Esophagus squamous epithelium (tissue), 5 donors: ENCODE measurements around the gene SAG. TPM values are rescaled to one million over a fixed set of nuclear protein-coding genes. Genes with fewer than 3 reads are reported as not detected.

Source experiments
- DNase-seq: peaks from one replicate; lab custom pipeline; 2025; lab: John Stamatoyannopoulos, UW
- H3K27ac ChIP-seq, 4 donors: fragments of 200-600 bp; sonication (generic); one replicate each; pipeline ENCODE4 v1.5.1; 2016 to 2019; ENCODE audit warnings: mild to moderate bottlenecking in 1 of 4
- H3K27me3 ChIP-seq, 4 donors: fragments of 200-600 bp; sonication (generic); 1 replicate in 3 of 4; 2 replicates in 1 of 4; pipeline versions ENCODE4 v1.5.1 to v1.6.0; 2017 to 2021; ENCODE audit warnings: antibody characterized with exemption in 1 of 4
- H3K36me3 ChIP-seq, 3 donors: fragments of 200-600 bp; sonication (generic); one replicate each; pipeline ENCODE4 v1.5.1; 2016 to 2019
- H3K4me1 ChIP-seq, 3 donors: fragments of 200-600 bp; sonication (generic); one replicate each; pipeline ENCODE4 v1.5.1; 2017 to 2019
- H3K4me3 ChIP-seq, 4 donors: fragments of 200-600 bp; sonication (generic); 1 replicate in 3 of 4; 2 replicates in 1 of 4; pipeline ENCODE4 v1.5.1; 2016 to 2019; ENCODE audit warnings: mild to moderate bottlenecking in 2 of 4, moderate library complexity in 1 of 4
- H3K9me3 ChIP-seq, 3 donors: fragments of 200-600 bp; sonication (generic); one replicate each; pipeline ENCODE4 v1.5.1; 2016 to 2019
- POLR2A ChIP-seq, 4 donors: fragments of 450-650 bp; IDR thresholded peaks; one replicate each; pipeline ENCODE4 v1.6.1; 2017; ENCODE audit warnings: antibody characterized with exemption in 4 of 4, mild to moderate bottlenecking in 4 of 4, moderate library complexity in 3 of 4
- WGBS, 2 donors: methylation state at CpG; one replicate each; pipeline ENCODE4 v1.1.5; 2018; 5-methylcytosine and 5-hydroxymethylcytosine counted together
- intact Hi-C: fragments of 100-400 bp; cut with DNase I; formaldehyde crosslinking; loops from one replicate; pipeline ENCODE4 v1.15.0; 2022
- total RNA-seq, 4 donors: library from RNA; depleted of rRNA; stranded (reverse); fragments of >200 nt; gene quantifications; one replicate each; pipeline ENCODE4 v1.1.0, GENCODE V29; 2016
- TF ChIP-seq, protein P1 (sequence below), 6 experiments: fragments of 450-650 bp in 4 of 6; fragments of 200-600 bp in 2 of 6; sonication (generic) in 2 of 6; IDR thresholded peaks; one replicate each; pipeline ENCODE4 v1.5.1; 2016 to 2019; ENCODE audit warnings: antibody characterized with exemption in 6 of 6, mild to moderate bottlenecking in 4 of 6, moderate library complexity in 4 of 6
- donor health status: DM: yes; HTN: yes; CAD: no.

SAG gene
- total RNA-seq, 4 donors from 2014 or later, result not detected

DNA sequence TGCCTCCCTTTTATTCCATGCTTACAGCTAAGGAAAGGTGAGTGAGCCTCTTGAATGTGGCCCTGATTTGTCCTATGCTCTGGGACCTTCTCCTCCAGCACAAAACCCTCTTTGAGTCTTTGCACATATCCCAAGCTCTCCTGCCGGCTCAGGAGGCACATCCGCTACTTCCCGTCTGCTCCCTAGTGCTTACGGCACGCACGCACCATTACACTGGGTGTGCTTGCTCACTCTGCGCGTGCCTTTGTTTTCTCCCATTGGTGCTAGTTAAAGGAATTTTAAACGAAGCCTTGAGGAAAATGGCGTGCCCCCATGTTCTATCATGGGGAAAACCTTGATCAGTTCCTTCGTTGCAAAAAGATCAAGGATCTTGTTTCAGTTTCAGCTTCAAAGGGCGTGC is 38.8 kb downstream of the SAG start:
- Histone ChIP-seq H3K36me3 (no peaks in the 10 kb centered on the region), H3K27me3 (peaks cover 0 to 65% (median 0%) of the 10 kb centered on the region in 4 donors), H3K4me1 (peaks cover 11 to 29% (median 14%) of the 10 kb centered on the region in 3 donors), H3K4me3 (no peak overlapping the region), H3K27ac (no peak overlapping the region), H3K9me3 (no peaks in the 10 kb centered on the region)
- 83 to 92% methylated on average over 12 of the region's 12 CpGs for WGBS, 2 donors
- intact Hi-C loops, result no loop called here
- TF ChIP-seq, protein P1, sequence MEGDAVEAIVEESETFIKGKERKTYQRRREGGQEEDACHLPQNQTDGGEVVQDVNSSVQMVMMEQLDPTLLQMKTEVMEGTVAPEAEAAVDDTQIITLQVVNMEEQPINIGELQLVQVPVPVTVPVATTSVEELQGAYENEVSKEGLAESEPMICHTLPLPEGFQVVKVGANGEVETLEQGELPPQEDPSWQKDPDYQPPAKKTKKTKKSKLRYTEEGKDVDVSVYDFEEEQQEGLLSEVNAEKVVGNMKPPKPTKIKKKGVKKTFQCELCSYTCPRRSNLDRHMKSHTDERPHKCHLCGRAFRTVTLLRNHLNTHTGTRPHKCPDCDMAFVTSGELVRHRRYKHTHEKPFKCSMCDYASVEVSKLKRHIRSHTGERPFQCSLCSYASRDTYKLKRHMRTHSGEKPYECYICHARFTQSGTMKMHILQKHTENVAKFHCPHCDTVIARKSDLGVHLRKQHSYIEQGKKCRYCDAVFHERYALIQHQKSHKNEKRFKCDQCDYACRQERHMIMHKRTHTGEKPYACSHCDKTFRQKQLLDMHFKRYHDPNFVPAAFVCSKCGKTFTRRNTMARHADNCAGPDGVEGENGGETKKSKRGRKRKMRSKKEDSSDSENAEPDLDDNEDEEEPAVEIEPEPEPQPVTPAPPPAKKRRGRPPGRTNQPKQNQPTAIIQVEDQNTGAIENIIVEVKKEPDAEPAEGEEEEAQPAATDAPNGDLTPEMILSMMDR (IDR thresholded peaks at IDR 0.05), result no peak
- no peak for TF ChIP-seq POLR2A (IDR thresholded peaks at IDR 0.05)
- DNase-seq, result no peak

DNA sequence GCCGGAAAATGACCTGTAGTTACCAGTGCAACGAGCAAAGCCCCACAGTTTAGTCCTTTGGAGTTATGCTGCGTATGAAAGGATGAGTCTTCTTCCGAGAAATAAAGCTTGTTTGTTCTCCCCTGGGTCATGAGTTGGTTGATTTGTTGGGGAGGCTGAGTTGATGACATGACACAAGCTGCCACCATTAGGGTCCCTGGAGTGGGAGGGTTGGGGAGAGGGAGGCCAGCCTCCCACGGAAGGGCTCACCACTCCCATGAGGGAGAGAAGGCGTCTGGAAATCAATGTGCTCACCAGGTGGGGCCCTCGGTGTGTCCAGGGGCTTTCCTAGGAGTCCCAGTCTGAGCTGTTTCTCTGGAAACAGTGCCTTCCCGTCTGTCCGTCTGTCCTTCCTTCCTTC is 39.3 kb downstream of the SAG start:
- H3K27ac ChIP-seq, result no peak overlapping the region
- H3K27me3 ChIP-seq, result peaks cover 0 to 70% (median 0%) of the 10 kb centered on the region in 4 donors
- H3K4me3 ChIP-seq, result no peak overlapping the region
- H3K36me3 ChIP-seq, result no peaks in the 10 kb centered on the region
- H3K9me3 ChIP-seq, result no peaks in the 10 kb centered on the region
- DNase-seq, result no peak
- intact Hi-C loops, result no loop called here
- 79 to 83% methylated on average over 9 of the region's 9 CpGs for WGBS, 2 donors
- peaks cover 13 to 34% (median 14%) of the 10 kb centered on the region in 3 donors for H3K4me1 ChIP-seq
- TF ChIP-seq POLR2A (IDR thresholded peaks at IDR 0.05), result no peak
- TF ChIP-seq, protein P1 (IDR thresholded peaks at IDR 0.05), result no peak

DNA sequence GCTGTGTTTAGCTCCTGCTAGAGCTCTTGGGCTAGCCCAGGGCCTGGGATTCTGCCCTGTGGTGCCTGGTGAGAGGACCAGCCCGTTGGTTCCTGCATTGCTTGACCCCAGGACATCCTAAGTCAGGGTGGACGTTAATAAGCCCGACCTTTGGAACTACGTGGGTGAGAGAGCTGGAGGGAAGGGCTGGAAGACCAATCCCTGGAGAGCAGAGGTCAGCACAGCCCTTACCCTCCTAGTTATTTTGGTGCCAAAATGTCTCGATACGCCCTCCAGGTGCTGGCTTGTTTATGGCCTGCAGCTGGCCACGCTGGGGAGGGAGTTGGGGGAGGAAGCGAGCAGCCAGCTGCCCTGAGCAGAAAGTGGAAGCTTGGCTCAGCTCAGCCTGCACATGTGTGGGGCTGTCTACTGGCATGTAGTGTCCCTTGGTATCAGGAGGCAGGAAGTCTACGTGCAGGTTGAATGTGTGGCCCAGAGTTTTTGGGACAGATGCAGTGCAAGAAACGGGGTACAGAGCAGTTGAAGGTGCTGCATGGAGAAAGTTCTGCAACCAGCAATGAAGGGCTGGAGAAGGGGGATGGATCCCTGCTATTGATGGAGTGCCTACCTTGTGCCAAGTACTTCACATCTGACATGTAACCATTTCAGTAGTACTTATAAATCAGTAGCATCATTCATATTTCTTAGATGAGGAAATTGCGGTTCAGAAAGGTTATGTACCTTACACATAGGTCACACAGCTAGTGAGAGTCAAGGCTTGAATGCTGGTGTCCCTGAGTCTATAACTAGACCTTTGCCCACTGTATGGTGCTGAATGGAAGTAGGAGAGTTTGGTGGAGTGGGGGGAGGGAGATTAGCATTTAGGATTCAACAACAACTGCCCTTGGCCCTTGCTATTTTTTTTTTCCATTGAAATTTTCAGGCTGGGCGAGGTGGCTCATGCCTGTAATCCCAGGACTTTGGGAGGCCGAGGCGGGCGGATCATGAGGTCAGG is 41.7 kb downstream of the SAG start:
- Histone ChIP-seq H3K4me1 (peaks cover 17 to 49% (median 28%) of the 10 kb centered on the region in 3 donors), H3K27me3 (peaks cover 0 to 87% (median 0%) of the 10 kb centered on the region in 4 donors), H3K36me3 (no peaks in the 10 kb centered on the region), H3K9me3 (no peaks in the 10 kb centered on the region), H3K4me3 (no peak overlapping the region), H3K27ac (peak overlapping the region in 1 of 4 donors; percentile 52)
- TF ChIP-seq, protein P1 (IDR thresholded peaks at IDR 0.05), result no peak
- no peak for TF ChIP-seq POLR2A (IDR thresholded peaks at IDR 0.05)
- 43 to 62% methylated on average over 8 to 9 of the region's 15 CpGs for WGBS, 2 donors
- no peak for DNase-seq
- intact Hi-C loops, result no loop called here

DNA sequence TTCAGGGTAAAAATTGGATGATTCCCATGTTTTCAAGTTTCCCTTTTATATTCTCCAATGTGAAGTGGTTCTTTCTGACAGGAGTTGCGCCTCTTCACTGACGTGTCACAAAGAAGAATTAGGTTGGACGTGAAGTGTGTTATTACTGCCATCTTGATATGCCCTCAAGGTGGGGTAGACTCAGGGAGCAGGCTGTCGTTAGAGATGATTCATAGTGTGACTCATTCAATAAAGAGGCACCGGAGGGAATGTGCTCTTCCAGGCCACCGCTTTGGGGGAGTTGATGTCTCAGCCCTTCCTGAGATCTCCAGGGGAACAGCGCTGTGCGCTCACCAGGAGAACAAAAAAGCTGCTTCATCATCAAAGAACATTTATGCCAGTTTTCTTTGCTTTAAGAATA is 43.1 kb downstream of the SAG start:
- no peak overlapping the region for H3K4me3 ChIP-seq
- WGBS, 2 donors, result 17 to 28% methylated on average over 8 of the region's 8 CpGs
- H3K9me3 ChIP-seq, result no peaks in the 10 kb centered on the region
- no peaks in the 10 kb centered on the region for H3K36me3 ChIP-seq
- H3K27ac ChIP-seq, result no peak overlapping the region
- DNase-seq, result no peak
- H3K27me3 ChIP-seq, result peaks cover 0 to 76% (median 0%) of the 10 kb centered on the region in 4 donors
- intact Hi-C loops, result loop anchor here (10.0 kb wide), 1 partner anchor 94 kb away; no protein-coding TSS in a partner anchor
- peaks cover 22 to 58% (median 28%) of the 10 kb centered on the region in 3 donors for H3K4me1 ChIP-seq
- TF ChIP-seq, protein P1 (IDR thresholded peaks at IDR 0.05), result peak in 1 of 6 experiments; percentile 28
- no peak for TF ChIP-seq POLR2A (IDR thresholded peaks at IDR 0.05)

DNA sequence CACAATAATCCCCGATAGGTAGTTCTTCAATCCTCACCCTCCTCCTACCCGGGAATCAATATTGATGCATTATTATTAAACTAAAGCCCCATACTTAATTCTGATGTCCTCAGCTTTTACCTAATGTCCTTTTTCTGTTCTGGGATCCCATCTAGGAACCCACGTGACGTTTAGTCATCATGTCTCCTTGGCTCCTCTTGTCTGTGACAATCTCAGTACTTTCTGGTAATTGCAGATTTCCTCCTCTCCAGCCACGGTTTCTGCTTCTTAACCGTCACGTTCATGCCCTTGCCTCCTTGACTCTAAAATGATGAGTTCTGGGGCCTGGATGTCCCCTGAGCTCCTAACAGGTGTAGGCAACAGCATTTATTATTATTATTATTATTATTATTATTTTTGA is 43.8 kb downstream of the SAG start:
- H3K27ac ChIP-seq, result no peak overlapping the region
- H3K4me1 ChIP-seq, result peaks cover 25 to 66% (median 31%) of the 10 kb centered on the region in 3 donors
- H3K27me3 ChIP-seq, result peaks cover 0 to 71% (median 0%) of the 10 kb centered on the region in 4 donors
- H3K4me3 ChIP-seq, result no peak overlapping the region
- DNase-seq, result no peak
- H3K9me3 ChIP-seq, result no peaks in the 10 kb centered on the region
- no peaks in the 10 kb centered on the region for H3K36me3 ChIP-seq
- 46 to 56% methylated on average over 7 of the region's 7 CpGs for WGBS, 2 donors
- intact Hi-C loops, result loop anchor here (10.0 kb wide), 1 partner anchor 93 kb away; no protein-coding TSS in a partner anchor
- no peak for TF ChIP-seq POLR2A (IDR thresholded peaks at IDR 0.05)
- TF ChIP-seq, protein P1 (IDR thresholded peaks at IDR 0.05), result no peak
